GM12878 (cell line): ENCODE data around the gene TMEM135.

ENCODE experiments used
- BRCA1 ChIP-seq: IDR thresholded peaks from 2 replicates; pipeline ENCODE4 v1.6.1; 2011; ENCODE audit warnings: low read depth, low read length, improper control_type of control experiment
- CBX5 ChIP-seq: sonication (generic); IDR thresholded peaks from 2 replicates; pipeline ENCODE4 v1.6.1; 2016; ENCODE audit warnings: low read depth, moderate library complexity, mild to moderate bottlenecking, inconsistent platforms
- NR2C2 ChIP-seq: IDR thresholded peaks from 2 replicates; pipeline ENCODE4 v1.6.1; 2011; ENCODE audit warnings: borderline replicate concordance, low read depth; ENCODE audit not compliant: control insufficient read depth, insufficient read length
- POLR2AphosphoS5 ChIP-seq: IDR thresholded peaks from 2 replicates; pipeline ENCODE4 v1.6.1; 2011; ENCODE audit warnings: mild to moderate bottlenecking, low read length, inconsistent platforms
- TF ChIP-seq, protein P1 (sequence below), 3 experiments: IDR thresholded peaks in 2 of 3; conservative IDR thresholded peaks in 1 of 3; 2 replicates each; pipeline ENCODE4 v1.5.1; 2011; ENCODE audit warnings: low read depth in 3 of 3, low read length in 3 of 3, mild to moderate bottlenecking in 3 of 3, control low read depth in 2 of 3, moderate library complexity in 2 of 3, inconsistent platforms in 1 of 3, mixed read lengths in 1 of 3; ENCODE audit not compliant: control insufficient read depth in 2 of 3, insufficient read depth in 1 of 3; ENCODE audit errors: extremely low read depth in 1 of 3

DNA sequence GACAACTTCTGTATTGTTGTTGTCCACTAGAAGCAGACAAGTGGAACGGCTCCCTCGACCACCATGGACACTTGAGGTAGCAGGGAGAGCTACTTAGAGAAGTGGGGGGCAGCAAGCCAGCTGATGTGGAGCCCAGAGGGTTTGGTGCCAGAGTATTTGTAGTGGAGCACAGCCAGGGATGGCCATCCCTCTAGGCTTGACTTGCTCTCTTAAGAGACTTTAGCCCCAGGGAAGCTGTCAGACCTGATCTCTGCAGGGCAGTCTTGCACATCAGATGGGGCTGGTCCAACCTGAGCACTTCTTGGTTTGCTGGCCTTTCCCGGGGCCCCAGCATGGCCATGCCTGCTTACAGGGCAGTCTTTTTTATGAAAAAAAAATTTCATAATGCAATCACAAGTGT lies 15.0 kb upstream of the TMEM135 start:
- no peak for TF ChIP-seq BRCA1
- TF ChIP-seq, protein P1, sequence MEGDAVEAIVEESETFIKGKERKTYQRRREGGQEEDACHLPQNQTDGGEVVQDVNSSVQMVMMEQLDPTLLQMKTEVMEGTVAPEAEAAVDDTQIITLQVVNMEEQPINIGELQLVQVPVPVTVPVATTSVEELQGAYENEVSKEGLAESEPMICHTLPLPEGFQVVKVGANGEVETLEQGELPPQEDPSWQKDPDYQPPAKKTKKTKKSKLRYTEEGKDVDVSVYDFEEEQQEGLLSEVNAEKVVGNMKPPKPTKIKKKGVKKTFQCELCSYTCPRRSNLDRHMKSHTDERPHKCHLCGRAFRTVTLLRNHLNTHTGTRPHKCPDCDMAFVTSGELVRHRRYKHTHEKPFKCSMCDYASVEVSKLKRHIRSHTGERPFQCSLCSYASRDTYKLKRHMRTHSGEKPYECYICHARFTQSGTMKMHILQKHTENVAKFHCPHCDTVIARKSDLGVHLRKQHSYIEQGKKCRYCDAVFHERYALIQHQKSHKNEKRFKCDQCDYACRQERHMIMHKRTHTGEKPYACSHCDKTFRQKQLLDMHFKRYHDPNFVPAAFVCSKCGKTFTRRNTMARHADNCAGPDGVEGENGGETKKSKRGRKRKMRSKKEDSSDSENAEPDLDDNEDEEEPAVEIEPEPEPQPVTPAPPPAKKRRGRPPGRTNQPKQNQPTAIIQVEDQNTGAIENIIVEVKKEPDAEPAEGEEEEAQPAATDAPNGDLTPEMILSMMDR (IDR thresholded peaks at IDR 0.05 in 2 of 3, conservative IDR thresholded peaks at IDR 0.05 in 1 of 3; ENCODE audit: control insufficient read depth in 2 of 3, extremely low read depth in 1 of 3, insufficient read depth in 1 of 3, low read depth in 3 of 3, low read length in 3 of 3): no peak
- TF ChIP-seq CBX5: no peak
- TF ChIP-seq POLR2AphosphoS5: no peak
- no peak for TF ChIP-seq NR2C2
